22Rv1 (cell line): ENCODE results near the gene ADGRD2.

Source experiments
- ZFX ChIP-seq: fragments of 450-650 bp; IDR thresholded peaks from 2 replicates; pipeline ENCODE4 v1.6.1; 2017; ENCODE audit warnings: antibody characterized with exemption, borderline replicate concordance
- TF ChIP-seq, protein P1 (sequence below): fragments of 450-650 bp; IDR thresholded peaks from 2 replicates; pipeline ENCODE4 v1.5.1; 2017; ENCODE audit warnings: mild to moderate bottlenecking

DNA sequence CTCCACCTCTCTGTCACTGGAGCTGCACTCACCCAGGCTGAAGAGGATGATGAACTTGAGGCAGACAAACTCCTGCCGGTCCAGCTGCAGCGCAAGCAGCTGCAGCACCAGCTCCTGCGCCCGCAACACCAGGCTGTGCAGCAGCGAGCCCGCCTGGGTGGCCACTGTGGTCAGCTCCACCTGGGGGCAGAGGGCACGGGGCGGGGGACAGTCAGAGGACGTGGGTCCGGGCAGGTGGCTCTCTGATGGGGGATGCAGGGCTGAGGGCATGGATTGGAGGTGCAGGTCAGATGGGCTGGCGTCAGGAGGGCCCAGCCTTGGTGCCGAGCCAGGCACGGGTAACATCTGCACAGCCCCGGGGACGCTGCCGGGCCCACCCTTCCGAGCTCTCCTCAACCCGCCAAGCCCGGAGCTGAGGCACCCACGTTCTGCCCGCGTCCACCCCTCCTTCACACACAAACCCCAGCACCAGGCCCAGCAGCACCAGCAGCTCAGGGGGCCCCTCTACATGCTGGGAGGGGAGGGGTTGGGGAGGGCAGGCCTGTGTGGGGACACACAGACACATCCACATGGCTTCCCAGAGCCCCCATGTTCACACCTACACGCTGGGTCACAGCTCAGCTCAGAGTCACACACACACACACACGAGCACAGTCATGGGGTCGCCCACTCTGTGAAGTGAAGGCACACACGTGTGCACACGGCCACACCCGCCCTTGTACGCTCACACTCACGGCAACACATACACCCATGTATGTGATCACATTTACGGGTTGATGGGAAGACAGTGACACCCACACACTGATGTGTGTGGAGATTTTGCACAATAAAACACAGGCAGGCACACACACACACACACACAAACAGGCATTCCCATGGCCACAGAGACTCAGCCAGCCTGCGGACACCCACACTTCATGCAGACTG is 41.1 kb downstream of the ADGRD2 start:
- TF ChIP-seq, protein P1, sequence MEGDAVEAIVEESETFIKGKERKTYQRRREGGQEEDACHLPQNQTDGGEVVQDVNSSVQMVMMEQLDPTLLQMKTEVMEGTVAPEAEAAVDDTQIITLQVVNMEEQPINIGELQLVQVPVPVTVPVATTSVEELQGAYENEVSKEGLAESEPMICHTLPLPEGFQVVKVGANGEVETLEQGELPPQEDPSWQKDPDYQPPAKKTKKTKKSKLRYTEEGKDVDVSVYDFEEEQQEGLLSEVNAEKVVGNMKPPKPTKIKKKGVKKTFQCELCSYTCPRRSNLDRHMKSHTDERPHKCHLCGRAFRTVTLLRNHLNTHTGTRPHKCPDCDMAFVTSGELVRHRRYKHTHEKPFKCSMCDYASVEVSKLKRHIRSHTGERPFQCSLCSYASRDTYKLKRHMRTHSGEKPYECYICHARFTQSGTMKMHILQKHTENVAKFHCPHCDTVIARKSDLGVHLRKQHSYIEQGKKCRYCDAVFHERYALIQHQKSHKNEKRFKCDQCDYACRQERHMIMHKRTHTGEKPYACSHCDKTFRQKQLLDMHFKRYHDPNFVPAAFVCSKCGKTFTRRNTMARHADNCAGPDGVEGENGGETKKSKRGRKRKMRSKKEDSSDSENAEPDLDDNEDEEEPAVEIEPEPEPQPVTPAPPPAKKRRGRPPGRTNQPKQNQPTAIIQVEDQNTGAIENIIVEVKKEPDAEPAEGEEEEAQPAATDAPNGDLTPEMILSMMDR: no peak
- TF ChIP-seq ZFX: no peak
